IPS-NIHi7 (cell line): ENCODE results near the gene TMEM271.
"Not testable (repeated sequence)": the region's sequence is repeated elsewhere in the genome, so short reads cannot be mapped to it uniquely, and the experiment has no call there.

Source experiments
- DNase-seq: peaks from one replicate; pipeline ENCODE4 v3.0.0; 2012; ENCODE audit warnings: mixed read lengths; ENCODE audit errors: extremely low spot score

TMEM271 gene

DNA sequence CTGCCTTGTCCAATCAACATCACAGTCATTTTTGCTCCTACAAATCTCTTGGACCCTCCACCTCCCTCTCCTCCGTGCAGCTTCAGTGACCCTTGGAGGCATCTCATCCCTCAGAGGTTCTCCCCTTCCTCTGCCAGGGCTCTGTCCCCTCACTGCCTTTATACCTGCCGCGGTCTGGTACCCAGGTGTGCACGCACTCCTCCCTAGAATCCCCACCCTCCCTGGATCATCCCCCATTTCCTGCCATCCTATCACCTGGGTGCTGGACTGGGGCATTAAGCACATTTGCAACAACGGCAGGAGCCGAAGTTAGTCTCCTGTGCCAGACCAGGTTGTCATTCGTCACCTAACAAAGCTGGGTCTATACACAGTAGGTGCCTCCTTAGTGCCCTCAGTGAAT is 10.1 kb downstream of the TMEM271 start:
- DNase-seq = no peak

DNA sequence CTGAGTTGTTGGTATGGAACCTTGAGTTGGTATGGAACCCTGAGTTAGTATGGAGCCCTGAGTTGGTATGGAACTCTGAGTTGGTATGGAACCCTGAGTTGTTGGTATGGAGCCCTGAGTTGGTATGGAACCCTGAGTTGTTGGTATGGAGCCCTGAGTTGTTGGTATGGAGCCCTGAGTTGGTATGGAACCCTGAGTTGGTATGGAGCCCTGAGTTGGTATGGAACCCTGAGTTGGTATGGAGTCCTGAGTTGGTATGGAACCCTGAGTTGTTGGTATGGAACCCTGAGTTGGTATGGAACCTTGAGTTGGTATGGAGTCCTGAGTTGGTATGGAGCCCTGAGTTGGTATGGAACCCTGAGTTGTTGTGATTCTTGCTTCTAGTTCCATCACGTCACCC is 10.5 kb downstream of the TMEM271 start:
- not testable (repeated sequence) for DNase-seq

DNA sequence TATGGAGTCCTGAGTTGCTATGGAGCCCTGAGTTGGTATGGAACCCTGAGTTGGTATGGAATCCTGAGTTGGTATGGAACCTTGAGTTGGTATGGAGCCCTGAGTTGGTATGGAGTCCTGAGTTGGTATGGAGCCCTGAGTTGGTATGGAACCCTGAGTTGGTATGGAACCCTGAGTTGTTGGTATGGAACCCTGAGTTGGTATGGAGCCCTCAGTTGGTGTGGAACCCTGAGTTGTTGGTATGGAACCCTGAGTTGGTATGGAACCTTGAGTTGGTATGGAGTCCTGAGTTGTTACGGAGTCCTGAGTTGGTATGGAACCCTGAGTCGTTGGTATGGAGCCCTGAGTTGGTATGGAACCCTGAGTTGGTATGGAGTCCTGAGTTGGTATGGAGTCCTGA is 13.6 kb downstream of the TMEM271 start:
- not testable (repeated sequence) for DNase-seq

DNA sequence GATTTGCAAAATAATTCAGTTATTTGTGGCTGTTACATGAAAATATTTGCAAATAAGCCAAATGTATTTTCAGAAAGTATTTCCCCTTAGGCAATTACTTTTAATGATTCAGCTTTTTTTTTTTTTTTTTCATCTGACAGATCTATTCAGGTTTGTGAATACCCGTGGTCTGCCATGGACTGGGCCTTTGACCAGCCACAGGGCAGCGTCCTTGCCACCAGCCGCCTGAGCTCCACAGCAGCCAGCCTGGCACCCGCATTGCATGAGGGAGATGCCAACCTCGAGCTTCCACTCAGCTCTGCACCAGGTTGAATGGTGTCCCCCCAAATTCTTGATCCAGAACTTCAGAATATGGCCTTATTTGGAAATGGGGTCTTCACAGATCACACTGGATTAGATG is 14.7 kb downstream of the TMEM271 start:
- DNase-seq = no peak

DNA sequence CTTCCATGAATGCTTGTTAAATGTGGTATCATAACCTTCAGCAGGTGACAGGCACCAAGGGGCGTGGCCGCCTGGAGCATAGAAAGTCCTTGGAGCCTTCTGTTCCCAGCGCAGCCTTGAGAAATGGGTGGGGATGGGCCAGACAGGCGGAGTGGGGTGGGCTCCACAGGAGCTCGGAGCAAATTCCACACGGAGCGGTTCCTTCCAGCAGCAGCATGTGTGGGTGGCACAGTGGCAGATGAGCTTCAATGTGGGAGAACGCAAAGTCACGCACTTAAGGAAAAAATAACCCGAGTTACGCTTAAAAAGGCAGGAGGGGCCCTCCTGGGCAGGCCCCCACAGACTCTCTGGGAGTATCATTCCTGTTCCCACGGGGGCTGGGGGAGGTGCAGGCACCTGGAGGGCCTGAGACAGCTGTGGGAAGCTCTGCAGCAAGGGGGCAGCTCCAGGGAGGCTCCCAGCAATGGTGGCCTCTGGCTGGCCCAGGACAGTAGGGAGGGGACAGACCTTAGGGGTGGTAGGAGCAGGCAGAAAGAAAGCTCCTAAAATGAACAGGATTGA is 15.3 kb downstream of the TMEM271 start:
- DNase-seq = no peak

DNA sequence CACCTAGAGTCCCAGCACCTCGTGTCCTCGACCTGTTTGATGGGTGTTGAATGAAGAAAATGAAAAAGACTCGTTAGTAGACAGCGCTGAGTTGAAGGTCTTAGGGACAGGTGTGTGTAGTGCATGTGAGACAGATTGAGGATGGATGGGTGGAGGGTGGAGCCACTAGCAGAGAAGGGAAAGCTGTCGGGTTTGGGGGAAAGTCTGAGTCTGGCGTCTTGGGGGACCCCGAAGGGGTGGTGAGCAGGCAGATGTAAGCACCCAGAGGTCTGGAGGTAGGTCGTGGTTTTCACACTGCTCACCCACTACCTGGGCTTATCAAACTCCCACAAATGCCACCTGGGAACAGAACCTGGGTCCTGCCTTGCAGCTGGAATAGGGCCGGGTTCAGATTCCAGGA is 16.0 kb downstream of the TMEM271 start:
- no peak for DNase-seq

DNA sequence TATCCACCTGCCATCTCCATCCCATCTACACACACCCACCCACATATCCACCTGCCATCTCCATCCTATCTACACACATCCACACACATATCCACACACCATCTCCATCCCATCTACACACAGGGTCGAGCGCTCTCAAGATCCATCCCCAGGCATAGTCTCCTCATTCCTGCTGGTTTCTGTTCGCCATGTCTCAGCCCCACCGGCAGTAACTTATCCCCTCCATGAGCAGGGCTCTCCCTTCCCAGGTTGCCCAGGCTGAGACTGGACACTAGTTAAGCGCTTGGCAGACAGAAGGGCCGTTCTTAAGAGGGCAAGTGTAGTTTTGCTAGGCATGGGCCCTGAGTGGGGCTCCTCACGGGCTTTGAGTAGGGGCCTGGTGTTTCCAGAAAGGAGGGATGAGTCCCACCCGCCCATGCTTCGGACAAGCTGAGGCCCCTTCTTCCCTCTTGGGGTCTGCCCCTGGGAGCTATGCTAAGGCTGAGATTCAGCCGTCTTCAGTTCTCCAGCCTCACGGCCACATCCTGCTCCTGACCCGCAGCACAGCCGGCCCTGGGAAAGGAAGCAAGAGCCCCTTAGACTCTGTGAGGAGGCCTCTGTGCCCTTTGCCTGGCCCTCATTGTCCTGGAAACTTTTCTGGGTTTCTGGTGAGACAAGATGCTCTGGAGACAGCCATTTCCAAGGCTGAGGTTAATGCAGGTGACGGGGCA is 20.4 kb downstream of the TMEM271 start:
- no peak for DNase-seq

DNA sequence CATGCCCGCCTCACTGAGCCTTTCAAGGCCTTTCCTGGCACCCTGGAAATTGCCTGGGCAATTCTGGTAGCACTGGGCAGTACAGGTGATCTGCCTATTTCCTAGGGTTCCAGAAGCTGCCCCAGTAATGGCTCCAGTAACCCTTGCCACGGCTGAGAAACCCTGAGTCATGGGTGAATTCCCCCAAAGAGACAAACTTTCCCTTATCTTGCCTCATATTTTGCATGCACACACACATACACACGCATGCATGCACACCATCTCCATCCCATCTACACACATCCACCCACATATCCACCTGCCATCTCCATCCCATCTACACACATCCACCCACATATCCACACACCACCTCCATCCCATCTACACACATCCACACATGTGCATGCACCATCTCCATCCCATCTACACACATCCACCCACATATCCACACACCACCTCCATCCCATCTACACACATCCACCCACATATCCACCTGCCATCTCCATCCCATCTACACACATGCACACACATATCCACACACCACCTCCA is 21.2 kb downstream of the TMEM271 start:
- DNase-seq = not testable (repeated sequence)

DNA sequence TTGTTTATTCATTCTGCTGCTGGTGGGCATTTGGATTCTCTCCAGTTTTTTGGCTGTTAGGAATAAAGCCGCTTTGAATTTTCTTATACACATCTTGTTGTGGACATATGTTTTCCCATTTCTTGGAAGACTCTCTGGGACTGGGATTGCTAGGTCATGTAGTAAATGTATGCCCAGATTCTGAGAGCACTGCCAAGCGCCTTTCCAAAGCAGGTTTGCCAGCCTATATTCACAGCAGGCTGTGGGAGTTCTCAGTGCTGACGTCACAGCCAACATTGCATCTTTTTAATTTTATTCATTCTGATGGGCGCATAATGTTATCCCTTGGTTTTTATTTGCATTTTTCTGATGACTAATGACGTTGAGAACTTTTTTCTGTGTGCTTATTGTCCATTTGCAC is 24.1 kb downstream of the TMEM271 start:
- DNase-seq = no peak

DNA sequence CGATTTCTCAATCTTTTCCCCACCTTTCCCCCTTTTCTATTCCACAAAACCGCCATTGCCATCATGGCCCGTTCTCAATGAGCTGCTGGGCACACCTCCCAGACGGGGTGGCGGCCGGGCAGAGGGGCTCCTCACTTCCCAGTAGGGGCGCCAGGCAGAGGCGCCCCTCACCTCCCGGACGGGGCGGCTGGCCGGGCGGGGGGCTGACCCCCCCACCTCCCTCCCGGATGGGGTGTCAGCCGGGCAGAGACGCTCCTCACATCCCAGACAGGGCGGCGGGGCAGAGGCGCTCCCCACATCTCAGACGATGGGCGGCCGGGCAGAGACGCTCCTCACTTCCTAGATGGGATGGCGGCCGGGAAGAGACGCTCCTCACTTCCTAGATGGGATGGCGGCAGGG is 25.8 kb downstream of the TMEM271 start:
- not testable (repeated sequence) for DNase-seq

DNA sequence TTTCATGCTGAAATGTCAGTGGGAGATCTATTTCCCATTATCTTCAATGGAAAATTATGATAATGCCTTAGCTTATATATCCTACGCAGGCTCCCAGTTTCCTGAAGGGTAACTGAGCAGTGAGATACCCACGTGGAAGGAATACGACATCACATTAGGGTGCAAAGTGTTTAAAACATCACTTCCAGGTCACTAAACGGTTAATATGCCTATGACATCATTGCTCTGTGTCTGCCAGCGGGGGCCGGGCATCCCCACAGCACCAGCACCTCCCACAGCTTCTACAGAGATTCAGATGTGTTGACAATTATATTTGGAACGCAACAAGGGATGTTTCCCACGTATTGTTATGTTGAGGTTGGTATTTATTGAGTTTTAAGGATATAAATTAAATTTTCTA is 27.1 kb downstream of the TMEM271 start:
- DNase-seq = no peak

DNA sequence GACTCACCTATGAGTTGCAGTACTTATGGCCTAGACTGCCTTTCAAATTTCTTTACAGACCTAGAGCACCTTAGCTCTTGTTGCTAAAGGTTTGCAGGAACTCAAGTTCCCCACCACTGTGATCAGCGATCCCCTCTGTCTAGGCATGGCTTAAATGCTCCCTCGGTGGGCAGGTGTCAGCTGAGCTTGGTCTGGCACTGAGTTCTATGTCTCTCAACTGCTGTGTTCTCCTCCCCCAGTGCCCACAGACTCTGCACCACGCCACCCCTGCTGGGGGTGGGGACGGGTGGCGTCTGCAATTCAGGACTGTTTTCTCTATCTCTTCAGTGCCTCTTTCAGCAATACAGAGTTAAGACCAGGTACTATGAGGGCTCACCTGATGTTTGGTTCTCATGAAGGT is 30.5 kb downstream of the TMEM271 start:
- DNase-seq = no peak

DNA sequence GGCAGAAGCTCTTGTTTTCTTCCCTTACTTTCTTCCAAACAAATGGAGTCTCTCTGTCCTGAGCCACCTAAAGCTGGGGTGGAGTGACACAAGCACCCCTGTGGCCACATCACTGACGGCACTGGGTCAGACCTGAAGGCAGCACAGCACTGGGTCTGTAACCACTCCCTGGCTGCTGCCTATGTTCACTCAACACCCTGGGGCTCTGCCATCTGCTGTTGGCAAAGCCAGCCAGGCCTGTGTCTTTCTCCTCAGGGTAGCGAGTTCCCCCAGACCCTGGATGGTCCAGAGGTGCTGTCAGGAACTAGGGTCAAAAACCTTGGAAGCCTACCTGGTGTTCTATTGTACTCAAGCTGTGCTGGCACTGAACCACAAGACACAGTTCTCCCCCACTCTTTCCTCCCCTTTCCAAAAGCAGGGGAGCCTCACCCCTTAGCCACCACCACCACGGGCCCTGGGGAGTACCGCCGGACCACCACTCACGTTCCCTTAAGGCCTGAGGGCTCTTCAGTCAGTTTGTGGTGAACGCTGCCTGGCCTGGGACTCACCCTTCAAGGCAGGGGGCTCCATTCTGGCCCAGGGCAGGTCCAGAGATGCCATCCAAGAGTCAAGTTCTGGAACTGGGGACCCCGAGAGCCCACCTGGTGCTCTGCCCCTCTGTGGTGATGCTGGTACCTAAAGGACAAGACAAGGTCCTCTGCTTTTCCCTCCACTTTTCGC is 31.5 kb downstream of the TMEM271 start:
- DNase-seq = no peak

DNA sequence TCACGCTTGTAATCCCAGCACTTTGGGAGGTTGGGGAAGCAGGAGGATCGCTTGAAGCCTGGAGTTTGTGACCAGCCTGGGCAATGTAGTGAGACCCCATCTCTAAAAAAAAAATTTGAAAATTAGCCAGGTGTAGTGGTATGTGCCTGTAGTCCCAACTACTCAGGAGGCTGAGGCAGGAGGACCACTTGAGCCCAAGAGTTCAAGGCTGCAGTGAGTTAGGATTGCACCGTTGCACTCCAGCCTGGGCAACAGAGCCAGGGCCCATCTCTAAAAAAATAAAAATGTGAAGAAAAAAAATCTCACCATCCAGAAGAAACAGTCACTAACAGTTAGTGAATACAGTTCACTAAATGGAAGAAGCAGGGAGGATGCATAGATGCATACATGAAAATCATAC is 34.8 kb downstream of the TMEM271 start:
- no peak for DNase-seq

DNA sequence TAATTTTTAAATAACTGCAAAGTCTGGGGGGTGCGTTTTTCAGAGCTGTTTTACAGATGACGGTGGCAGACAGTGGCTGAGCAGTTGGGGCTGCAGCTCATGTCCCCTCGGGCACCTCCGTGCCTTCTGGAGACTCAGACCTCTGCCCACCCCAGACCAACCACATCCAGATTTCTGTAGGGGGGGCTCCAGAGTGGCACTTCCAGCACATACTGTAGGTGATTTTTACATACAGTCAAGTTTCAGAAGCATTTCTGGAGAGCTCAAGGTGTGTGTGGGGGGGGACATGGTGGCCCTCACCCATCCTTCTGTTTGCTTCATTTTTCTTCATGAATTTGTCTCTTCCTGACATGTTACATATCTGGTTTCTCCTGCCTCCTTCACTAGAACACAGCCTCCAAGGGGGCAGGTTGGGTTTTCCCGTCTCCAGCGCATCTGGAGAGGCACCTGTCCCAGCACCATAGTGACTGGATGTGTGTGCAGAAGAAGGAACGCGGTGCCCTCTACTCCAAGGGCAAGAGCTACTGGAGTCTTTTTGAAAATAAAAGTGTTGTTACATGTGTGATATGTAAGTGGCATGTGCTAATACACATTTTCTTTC is 37.5 kb downstream of the TMEM271 start:
- no peak for DNase-seq

DNA sequence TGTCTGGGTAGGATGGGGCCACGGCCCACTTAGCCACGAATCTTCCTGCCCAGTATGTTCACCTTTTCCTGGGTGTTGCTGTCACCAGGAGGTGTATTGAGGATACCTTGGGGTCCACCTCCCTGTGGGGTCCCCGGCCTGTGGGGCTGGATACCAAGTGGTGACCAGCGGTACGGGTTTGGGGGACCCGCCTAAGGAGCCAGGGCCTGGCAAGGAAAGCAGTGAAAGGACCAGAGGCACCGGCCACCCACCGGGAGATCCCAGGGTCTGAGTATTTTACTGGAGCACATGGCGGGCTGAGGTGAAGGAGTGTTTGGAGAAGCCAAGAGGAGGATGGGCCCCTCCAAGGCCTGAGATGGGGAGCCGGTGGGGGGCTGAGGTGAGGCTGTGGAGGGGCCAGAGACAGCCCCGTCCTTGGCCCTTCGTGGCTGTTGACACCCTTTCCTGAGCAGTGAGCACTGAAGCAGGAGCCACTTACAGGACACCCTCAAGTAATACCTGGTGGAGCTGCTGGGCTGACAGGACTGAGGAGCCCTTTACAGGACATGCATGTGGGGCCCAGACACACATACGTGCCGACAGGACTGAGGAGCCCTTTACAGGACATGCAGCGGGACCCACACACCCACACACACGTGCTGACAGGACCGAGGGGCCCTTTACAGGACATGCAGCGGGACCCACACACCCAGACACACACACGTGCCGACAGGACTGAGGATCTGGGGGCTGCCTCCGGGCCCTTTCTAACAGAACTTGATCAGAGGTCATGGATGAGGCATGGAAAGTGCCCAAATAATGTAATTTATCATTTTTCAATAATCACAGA is 38.4 kb downstream of the TMEM271 start:
- no peak for DNase-seq

DNA sequence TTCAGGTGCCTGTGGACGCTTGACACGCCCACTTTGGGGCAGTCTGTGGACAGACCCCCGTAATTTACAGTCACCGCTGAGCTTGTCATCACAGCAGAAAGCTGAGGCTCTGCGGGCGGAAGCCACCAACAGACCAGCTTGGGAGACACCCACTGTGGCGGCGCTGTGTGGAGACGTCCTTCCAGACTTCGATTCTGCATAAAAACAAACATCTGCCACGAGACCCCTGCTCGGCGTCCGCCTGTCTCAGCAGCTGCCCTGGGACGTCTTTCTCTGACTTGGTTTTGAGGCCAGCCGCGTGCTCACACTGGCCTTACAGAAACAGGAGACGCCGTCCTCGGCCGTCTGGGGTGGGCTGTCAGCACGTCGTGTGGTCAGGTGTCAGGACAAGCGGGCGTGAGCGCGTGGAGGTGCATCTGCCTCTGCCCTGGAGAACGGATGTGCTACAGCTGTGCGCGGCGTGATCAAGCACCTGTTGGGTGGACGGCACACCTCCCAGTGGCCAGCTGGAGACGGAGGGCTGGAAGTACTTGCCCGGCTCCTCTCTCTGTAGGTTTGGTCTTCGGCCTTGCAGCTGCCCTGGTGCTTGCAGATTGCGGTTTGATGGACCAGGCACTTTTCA is 39.6 kb downstream of the TMEM271 start:
- no peak for DNase-seq

DNA sequence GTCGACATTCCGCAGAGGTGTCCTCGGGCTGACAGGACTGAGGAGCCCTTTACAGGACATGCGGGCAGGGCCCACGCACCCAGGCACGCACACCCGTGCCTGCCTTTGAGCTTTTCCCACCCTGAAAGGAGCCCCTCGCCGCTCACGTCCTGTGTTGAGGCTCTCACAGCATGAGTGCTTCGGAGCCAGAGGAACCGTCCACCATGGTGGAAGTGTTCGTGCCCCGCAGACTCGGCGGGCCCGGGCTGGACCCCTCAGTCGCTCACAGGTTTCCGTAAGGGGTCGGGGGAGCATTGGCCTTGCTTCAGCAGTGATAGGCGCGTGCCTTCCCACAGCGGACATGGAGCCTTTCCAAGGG is 40.2 kb downstream of the TMEM271 start:
- DNase-seq = no peak

DNA sequence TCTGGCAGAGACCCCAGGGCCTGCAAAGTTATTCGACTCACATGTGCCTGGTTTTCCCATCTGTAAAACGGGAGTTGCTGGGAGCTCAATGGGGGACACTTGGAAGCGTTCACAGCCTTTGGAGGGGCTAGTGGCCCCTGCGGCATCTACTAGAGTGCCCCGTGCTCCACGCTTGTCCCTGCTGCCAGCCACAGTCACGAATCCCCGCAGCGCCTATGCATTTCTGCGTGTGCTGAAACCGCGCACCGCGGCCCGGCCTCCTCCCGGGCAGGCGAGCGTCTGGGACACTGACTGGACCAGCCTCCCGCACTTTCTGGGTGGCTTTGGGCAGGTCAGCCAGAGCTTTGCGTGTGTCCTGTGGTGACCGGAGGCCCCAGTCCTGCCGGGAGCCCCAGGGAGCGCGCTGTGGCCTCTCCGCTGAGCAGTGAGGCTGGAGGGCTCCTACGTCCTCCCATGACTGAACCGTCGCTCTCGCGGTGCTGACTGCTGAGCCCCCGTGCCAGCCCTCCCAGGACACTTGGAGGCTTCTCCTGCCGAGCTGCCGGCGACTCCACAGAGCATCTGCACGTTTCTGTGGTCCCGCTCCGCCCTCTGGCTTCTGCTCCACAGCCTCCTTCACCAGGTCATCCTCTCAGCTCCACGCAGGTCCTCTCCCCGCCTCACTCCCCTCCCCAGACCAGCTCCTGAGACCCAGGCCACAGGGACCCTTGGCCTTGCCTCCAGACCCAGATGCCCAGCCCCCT is 40.7 kb downstream of the TMEM271 start:
- DNase-seq = no peak

DNA sequence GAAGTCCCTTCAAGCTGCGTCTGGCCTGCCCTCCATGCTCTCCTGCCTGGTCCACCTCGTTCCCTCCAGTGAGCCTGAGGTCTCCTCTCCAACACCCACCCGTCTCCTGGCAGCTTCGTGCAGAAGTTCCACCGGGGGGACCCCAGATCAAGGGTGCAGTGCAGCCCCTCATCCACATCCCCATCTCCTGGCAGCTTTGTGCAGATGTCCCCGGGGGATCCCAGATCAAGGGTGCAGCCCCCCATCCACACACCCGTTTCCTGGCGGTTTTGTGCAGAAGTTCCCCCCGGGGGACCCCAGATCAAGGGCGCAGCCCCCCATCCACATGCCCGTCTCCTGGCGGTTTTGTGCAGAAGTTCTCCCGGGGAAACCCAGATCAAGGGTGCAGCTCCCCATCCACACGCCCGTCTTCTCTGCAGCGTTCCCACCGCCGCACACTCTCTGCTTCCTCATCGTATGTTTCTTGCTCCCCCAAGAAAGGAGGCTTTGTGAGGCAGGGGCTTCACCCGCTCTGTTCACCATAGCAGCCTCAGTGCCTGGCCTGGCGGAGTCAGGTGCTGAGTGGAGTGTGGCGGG is 41.4 kb downstream of the TMEM271 start:
- DNase-seq = no peak
